Brain microvascular endothelial cell (primary cell): Measurements from ENCODE around the gene PLB1.
"Not testable (repeated sequence)": the region's sequence is repeated elsewhere in the genome, so short reads cannot be mapped to it uniquely, and the experiment has no call there.

Experiments used
- DNase-seq: peaks from one replicate; pipeline ENCODE4 v3.0.0-alpha.2; 2020
- H3K27ac ChIP-seq: fragments of 250-450 bp; sonication (Bioruptor Pico); 2 replicates; pipeline ENCODE4 v1.5.1; 2020; ENCODE audit warnings: mild to moderate bottlenecking, moderate library complexity
- H3K27me3 ChIP-seq: fragments of 250-450 bp; sonication (Bioruptor Pico); replicated peaks from 2 replicates; pipeline ENCODE4 v1.5.1; 2020; ENCODE audit warnings: mild to moderate bottlenecking
- H3K36me3 ChIP-seq: fragments of 250-450 bp; sonication (Bioruptor Pico); replicated peaks from 2 replicates; pipeline ENCODE4 v1.5.1; 2020; ENCODE audit warnings: mild to moderate bottlenecking
- H3K4me3 ChIP-seq: 2 replicates; pipeline ENCODE4 v1.5.1; 2011; ENCODE audit warnings: low read depth, mild to moderate bottlenecking, control low read depth, low read length, moderate library complexity
- in situ Hi-C: cut with HindIII; loops from 2 replicates; pipeline ENCODE4 v1.10.0; 2017; ENCODE audit warnings: low sequenced_read_pairs, low pct_ligation_motif_present
- TF ChIP-seq, protein P1 (sequence below): IDR thresholded peaks from 2 replicates; pipeline ENCODE4 v1.5.1; 2011; ENCODE audit warnings: low read depth, mild to moderate bottlenecking, moderate library complexity, low read length, control low read depth, inconsistent platforms; ENCODE audit errors: missing control alignments

Gene PLB1

DNA sequence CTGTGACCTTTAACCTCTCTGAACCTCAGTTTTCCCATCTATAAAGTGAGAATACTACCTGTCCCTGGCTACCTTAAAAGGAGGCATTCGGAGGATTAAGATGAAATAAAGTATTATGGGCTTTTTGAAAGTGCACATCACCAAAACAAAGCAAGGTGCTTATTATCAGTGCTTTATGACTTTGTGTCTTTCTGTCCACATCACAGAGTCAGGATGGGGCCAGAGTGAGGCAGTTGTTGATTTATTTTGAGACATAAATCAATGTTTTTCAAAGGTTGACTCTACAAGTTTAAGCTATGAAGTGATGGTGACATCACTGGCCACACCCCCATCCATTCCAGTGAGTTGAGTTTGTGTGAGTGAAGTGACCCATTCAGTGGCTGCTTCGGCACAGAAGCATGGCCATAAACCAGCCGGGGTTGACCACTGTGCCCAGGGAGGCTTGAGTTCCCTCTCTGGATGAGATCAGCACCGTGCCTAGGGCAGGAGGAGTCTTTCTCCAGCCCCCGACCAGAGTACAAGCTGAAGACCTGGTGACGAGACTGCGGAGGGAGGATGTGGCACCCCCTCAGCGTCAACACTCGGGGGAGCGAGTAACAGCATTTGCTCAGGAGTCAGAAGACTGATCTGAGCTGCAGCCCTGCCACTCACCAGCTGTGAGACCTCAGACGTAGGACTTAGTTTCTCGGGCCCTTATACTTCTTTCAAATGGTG lies 166.8 kb downstream of the PLB1 start:
- Histone ChIP-seq H3K36me3 (no peaks in the 10 kb centered on the region), H3K4me3 (no peak overlapping the region), H3K27me3 (no peaks in the 10 kb centered on the region), H3K27ac (peak overlapping the region; percentile 64)
- peak; percentile 84 for DNase-seq
- TF ChIP-seq, protein P1, sequence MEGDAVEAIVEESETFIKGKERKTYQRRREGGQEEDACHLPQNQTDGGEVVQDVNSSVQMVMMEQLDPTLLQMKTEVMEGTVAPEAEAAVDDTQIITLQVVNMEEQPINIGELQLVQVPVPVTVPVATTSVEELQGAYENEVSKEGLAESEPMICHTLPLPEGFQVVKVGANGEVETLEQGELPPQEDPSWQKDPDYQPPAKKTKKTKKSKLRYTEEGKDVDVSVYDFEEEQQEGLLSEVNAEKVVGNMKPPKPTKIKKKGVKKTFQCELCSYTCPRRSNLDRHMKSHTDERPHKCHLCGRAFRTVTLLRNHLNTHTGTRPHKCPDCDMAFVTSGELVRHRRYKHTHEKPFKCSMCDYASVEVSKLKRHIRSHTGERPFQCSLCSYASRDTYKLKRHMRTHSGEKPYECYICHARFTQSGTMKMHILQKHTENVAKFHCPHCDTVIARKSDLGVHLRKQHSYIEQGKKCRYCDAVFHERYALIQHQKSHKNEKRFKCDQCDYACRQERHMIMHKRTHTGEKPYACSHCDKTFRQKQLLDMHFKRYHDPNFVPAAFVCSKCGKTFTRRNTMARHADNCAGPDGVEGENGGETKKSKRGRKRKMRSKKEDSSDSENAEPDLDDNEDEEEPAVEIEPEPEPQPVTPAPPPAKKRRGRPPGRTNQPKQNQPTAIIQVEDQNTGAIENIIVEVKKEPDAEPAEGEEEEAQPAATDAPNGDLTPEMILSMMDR: no peak
- in situ Hi-C loops: no loop called here

DNA sequence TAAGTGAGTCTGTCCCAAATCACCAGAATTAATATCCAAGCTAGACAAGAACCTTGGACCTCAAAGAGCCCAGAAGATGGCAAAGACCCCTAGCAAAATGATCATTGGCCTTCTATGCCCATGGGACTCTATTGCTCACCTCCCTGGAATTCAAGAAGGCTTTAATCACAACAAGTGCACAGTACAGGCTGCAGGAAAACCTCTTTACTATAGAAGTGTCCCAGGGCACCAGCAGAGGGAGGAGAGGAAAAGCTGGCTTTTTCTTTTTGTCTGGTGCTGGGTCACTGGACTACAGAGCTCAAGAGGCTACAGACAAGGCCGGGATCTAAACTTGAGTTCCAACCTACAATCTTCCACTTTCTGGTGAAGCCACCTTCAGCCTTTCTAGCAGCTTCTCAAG lies 167.5 kb downstream of the PLB1 start:
- in situ Hi-C loops: no loop called here
- H3K36me3 ChIP-seq: no peaks in the 10 kb centered on the region
- no peak overlapping the region for H3K4me3 ChIP-seq
- H3K27ac ChIP-seq: peak overlapping the region; percentile 64
- no peaks in the 10 kb centered on the region for H3K27me3 ChIP-seq
- peak; percentile 67 for DNase-seq
- TF ChIP-seq, protein P1: peak; percentile 65

DNA sequence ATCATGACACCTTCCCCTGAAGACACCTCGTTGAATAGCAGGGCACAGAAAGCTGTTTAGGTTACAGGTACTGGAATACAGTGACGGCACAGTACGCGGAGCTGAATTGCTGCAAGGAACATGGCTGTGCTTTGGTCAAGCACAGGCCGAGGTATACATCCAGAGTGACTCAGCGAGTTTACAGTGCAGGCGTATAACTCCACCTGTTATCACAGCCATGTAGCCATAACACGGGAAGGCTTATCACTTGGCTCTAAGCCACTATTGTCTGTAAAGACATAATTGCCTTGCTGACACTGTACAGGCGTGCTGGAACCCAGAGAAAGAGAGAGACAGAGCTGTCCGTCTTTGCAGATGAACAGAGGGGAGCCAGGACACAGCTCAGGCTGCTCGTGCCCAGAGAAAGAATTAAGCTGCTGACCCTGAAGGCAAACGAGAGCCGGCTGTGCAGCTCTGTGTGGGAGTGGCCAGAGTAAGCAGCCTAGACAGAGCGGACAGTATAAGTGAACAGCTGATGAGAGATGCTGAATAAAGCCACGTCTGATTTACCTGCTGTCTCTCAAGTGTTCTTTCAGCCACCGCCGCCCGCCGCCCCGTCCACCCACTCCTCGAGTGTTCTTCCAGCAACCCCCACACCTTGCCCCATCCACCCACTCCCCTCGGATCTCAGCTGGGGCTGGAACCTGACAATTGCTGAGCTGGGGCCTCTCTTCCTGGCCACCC lies 168.4 kb downstream of the PLB1 start:
- TF ChIP-seq, protein P1: no peak
- no peak overlapping the region for H3K4me3 ChIP-seq
- in situ Hi-C loops: no loop called here
- no peaks in the 10 kb centered on the region for H3K27me3 ChIP-seq
- no peak overlapping the region for H3K27ac ChIP-seq
- no peaks in the 10 kb centered on the region for H3K36me3 ChIP-seq
- no peak for DNase-seq

DNA sequence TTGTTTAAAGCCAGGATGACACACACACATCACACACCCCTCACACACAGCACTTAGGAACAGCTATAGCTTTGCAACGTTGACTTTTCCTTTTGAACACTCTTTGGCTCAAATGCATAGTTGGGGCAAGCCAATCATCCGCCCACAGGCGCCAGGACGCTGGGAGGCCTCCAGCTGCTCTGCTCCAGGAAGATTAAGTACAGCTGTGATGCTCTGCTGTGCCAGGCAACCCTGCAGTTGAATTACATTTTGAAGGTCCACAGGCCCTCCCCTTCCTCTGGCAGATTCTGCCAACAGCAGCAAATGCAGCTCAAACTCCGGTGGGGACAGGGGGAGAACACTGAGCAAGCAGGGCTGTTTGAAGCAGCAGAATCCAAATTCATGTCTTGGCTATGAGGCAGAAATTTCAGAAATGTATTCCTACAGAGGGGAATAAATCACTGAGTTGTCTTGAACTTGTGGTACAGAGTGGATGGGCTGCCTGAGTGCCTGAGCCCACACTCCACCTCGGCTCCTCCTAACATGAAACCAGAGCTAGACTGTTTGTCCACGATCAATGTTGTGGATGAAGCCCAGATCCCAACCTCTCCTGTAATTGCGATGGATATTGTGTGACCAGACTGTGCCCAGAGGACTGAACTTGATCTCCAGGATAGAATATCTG lies 169.3 kb downstream of the PLB1 start:
- H3K4me3 ChIP-seq: no peak overlapping the region
- H3K27me3 ChIP-seq: no peaks in the 10 kb centered on the region
- TF ChIP-seq, protein P1: no peak
- H3K27ac ChIP-seq: no peak overlapping the region
- H3K36me3 ChIP-seq: no peaks in the 10 kb centered on the region
- in situ Hi-C loops: no loop called here
- peak; percentile 54 for DNase-seq

DNA sequence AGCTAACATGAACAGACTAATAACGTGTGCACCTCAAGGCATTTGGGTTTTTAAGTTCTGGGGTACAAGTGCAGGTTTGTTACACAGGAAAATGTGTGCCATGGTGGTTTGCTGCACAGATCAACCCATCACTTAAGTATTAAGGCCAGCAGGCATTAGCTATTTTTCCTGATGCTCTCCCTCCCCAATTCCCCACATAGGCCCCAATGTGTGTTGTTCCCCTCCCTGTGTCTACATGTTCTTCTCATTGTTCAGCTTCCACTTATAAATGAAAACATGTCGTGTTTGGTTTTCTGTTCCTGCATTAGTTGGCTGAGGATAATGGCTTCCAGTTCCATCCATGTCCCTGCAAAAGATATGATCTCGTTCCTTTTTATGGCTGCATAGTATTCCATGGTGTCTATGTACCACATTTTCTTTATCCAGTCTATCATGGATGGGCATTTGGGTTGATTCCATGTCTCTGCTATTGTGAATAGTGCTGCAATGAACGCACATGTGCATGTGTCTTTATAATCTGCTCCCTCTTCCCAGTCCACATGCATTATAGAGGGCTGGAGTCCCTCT lies 170.0 kb downstream of the PLB1 start:
- H3K27me3 ChIP-seq, DNase-seq, in situ Hi-C loops, H3K27ac ChIP-seq, H3K4me3 ChIP-seq, H3K36me3 ChIP-seq: not testable (repeated sequence)
